A204.1 (cell line): ENCODE results near the gene CYP26A1.

ENCODE experiments used
- FAIRE-seq: peaks from 2 replicates; lab custom pipeline; 2012; peaks lifted over from hg19 to GRCh38; lab: Jason Lieb, UNC

Gene CYP26A1

GRCh38 chr10:93073539-93074146 is at the start of gene CYP26A1:
CYP26A1 (plus strand) TSS chr10:93073893; CDS start chr10:93073935, 42 bp downstream.
- no peak for FAIRE-seq

GRCh38 chr10:93026072-93026471 is 47.6 kb upstream of the CYP26A1 start:
- FAIRE-seq, result no peak

- no peak for FAIRE-seq
Observed at GRCh38 chr10:93027508-93027907, 46.2 kb upstream of the CYP26A1 start.

GRCh38 chr10:93028883-93029282 is 44.8 kb upstream of the CYP26A1 start:
- FAIRE-seq, result no peak

GRCh38 chr10:93030409-93030808 is 43.3 kb upstream of the CYP26A1 start:
- FAIRE-seq, result peak; percentile 68

GRCh38 chr10:93032105-93032808 is 41.4 kb upstream of the CYP26A1 start:
- no peak for FAIRE-seq

- FAIRE-seq, result no peak
Observed at GRCh38 chr10:93032809-93033137, 40.9 kb upstream of the CYP26A1 start.

DNA sequence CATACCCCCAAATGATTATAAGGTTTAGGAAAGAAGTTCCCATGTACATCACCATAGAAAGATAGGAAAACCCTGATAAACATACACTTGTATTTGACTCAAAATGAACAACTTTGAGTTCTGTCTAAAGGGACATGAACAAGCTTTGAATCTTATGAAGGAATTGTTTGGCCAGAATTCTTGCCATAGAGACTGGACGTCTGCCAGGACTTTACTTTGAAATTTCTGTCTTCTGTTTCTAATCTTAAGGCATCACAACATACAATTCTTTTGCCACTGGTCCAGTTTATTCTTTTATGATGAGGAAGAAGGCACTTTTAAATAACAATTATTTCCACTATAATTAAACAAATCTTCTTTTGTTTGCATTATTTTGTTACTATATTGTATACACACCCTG is 39.3 kb upstream of the CYP26A1 start:
- FAIRE-seq, result no peak

- no peak for FAIRE-seq
Observed at GRCh38 chr10:93039110-93039509, 34.6 kb upstream of the CYP26A1 start.

- FAIRE-seq, result no peak
Observed at GRCh38 chr10:93039721-93040120, 34.0 kb upstream of the CYP26A1 start.

DNA sequence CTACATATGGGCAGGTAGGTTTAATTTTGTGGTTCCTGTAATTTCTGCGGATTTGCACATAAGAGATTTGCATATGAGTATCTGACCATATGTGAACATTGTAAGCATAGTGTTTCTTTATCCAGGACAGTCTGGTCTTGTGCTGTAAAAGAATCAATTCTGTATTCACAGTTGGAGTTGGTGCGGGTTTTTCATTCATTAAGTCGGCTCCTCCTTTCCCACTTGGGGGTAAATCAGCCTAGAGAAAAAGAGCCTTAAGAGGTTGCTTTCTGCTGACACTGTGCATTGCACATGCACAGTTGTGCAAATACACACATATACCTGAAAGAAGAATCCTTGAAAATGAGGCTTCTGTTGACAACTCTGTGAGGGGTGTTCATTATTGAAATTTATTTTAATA is 19.2 kb upstream of the CYP26A1 start:
- FAIRE-seq, result no peak

GRCh38 chr10:93058139-93058538 is 15.6 kb upstream of the CYP26A1 start:
- no peak for FAIRE-seq

GRCh38 chr10:93059975-93060886 is 13.5 kb upstream of the CYP26A1 start, which contains the start of gene CYP26C1:
CYP26C1 (plus strand) TSS chr10:93060798; CDS start chr10:93061264, 466 bp downstream.
- no peak for FAIRE-seq

GRCh38 chr10:93060887-93061593 is 12.7 kb upstream of the CYP26A1 start:
- no peak for FAIRE-seq

DNA sequence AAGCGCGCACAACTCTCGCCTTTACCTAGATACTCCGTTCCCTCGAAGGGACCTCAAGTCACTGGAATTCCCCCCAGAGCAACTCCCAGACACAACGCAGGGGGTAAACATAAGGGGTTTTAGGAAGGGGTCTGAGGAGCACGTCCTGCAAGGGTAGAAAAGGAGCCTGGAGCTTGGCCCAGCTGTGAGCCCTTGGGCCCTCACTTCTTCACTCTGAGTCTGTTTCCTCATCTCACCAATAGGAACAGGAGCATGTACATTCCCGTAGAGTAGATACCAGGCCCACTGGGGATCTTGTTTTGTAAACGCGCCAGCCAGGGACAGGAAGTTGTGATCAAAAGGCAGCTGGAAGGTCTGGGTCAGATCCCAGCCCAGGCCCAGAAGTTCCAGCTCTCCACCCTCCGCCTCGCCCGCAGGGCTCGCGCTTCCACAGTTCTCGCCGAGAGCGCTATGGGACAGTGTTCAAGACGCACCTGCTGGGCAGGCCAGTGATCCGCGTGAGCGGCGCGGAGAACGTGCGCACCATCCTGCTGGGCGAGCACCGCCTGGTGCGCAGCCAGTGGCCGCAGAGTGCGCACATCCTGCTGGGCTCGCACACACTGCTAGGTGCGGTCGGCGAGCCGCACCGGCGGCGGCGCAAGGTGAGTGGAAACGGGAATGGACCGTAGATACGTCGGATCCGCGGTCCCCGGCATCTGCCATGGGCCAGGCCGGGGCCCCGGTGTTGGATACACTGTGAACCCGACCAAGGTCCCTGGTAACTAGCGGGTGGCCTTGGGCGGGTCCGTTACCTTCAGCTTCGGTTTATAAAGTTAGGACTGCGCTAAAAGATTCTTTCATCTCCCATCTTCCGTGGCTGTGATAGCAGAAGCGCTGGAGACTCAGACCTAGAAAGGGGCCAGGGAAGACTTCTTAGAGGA is 11.8 kb upstream of the CYP26A1 start:
- FAIRE-seq, result no peak

DNA sequence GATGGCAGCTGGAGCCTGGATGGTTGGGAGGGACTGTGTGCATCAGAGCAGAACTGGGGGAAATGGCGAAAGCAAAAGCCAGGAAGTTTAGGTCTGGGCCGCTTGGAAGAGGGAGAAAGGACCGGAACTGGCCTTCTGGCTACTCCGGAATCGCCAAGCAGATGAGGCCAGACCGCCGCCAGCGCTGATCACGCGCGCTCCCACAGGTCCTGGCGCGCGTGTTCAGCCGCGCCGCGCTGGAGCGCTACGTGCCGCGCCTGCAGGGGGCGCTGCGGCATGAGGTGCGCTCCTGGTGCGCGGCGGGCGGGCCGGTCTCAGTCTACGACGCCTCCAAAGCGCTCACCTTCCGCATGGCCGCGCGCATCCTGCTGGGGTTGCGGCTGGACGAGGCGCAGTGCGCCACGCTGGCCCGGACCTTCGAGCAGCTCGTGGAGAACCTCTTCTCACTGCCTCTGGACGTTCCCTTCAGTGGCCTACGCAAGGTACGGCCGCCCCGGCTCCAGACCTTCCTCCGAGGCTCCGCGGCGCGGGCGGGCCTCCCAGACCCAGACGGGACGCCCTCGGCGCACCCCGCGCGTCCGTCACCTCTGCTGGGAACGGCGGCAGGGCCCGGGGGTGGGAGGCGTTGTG is 11.1 kb upstream of the CYP26A1 start:
- FAIRE-seq, result no peak

GRCh38 chr10:93063144-93063976 is 10.3 kb upstream of the CYP26A1 start:
- no peak for FAIRE-seq

- no peak for FAIRE-seq
Observed at GRCh38 chr10:93063977-93064660, 9.6 kb upstream of the CYP26A1 start.
